ENCODE measurements around the gene FOXK1.

Gene FOXK1

DNA sequence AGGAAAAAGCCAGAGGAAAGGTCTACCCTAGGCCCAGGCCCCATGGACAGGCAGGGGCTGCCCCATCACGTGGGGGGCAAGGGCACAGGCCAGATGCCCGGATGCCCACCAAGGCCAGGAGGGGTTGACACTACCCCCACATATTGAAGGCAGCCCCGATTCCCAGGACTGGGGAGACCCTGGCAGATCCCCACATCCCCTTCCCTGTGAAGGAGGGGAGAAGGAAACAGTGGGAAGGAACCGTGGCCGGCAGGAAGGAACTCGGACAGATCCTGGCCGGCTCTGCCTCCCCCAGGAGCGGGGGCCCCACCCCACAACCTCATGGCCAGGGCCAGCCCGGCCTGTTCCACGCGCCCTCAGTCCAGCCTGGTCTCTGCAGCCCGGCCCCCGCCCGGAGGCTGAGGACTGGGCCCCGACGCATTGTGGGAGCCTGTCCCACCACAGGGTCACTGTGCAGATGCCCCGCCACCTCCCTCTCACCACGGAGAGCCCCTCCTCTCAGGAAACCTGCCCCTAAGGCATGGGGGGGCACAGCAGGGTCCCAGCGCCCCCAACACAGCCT is 138.4 kb downstream of the FOXK1 start:
- Histone ChIP-seq H3K4me3 (ENCODE audit: low read depth, low read length) (no peak overlapping the region), H3K9me3 (ENCODE audit: severe bottlenecking) (no peaks in the 10 kb centered on the region), H3K27ac (no peak overlapping the region), H3K27me3 (ENCODE audit: insufficient read depth, low read depth, severe bottlenecking) (no peaks in the 10 kb centered on the region), H3K36me3 (no peaks in the 10 kb centered on the region)
- TF ChIP-seq CTCF (IDR thresholded peaks at IDR 0.05; ENCODE audit: low read depth, low read length): no peak
- DNase-seq: no peak
